ENCODE results near the gene KIAA1217.

KIAA1217 gene

DNA sequence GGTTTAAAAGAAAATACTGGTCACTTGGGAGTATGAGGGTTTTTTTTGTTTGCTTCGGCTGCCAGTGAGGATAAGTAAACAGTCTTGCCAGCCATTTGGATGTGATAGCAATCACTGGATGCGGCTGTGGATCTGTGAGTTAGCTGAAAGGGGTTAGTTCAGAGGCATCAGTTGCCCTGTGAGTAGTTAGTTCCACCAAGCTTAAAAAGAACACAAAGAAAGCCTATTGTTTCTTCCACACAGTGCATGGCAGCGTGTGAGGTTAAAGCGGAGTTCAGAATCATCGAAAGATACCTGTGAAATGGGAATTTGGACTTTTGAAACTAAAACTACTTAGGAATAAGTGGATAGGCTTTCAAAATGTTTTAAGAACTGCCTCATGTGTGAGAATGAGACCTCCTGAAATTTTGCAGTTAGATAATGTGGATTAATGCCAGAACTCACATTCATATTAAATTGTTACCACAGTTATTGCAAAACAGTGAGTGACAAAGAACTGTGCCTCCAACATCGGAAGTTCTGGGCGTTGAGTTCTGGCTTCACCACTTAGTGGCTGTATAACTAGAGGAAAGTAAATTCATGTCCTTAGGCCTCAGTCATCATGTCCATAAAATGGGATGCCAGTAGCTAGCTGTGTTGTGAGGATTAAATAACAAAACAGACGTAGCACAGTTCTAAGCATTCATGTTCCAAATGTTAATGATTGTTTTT, 31.3 kb downstream of the KIAA1217 start:
- no peak for DNase-seq (ENCODE audit: low read depth in 4 of 4, low spot score in 1 of 4)

DNA sequence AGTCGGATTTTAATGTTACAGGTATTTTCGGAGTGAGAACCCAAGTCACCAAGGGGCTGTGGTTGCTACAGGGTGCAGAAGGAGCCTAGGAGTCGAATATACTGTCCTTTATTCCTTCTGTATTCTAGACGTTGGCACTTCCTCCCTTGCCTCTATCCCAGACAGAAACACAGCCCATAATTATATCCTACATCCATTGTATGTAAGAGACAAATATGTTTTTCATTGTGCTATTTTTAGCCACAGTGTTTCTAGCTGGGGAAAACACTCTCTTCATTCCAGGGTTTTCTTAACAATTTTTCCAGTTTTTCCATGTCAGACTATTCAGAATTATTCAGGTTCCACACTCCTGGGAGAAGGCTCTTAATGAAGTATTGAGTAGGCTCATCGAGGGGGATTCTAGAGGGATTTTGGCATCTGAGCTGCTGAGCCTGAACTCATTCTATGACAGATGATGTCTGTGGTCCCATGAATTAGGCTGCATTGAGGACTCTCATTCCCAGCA, 32.6 kb downstream of the KIAA1217 start:
- no peak for DNase-seq (ENCODE audit: low read depth in 4 of 4, low spot score in 1 of 4)

DNA sequence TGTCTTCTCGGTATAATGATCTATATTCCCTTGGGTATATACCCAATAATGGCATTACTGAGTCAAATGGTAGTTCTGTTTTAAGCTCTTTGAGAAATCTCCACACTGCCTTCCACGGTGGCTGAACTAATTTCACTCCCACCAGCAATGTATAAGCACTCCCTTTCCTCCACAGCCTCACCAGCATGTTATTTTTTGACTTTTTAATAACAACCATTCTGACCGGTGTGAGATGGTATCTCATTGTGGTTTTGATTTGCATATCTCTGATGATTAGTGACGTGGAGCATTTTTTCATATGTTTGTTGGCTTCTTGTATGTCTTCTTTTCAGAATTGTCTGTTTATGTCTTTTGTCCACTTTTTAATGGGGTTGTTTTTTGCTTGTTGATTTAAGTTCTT, 33.6 kb downstream of the KIAA1217 start:
- DNase-seq (ENCODE audit: low read depth in 4 of 4, low spot score in 1 of 4), result no peak

DNA sequence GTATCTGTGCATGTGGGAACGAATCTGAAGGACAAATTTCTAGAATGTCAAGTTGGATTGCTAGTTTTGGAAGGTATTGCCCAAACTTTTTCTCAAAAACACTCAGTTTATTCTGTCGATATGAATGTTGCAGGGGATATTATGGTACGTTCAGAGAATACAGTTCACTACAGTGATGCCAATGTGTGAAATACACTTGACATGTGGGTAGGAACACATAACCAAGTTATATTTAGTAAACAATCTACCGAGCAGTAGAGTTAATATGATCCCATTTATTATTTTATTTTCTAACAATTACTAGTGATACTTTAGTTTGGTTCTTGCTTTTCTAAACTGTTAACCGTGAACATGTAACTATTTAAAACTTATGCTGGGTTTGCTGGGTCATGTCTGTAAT, 37.4 kb downstream of the KIAA1217 start:
- no peak for DNase-seq (ENCODE audit: low read depth in 4 of 4, low spot score in 1 of 4)

DNA sequence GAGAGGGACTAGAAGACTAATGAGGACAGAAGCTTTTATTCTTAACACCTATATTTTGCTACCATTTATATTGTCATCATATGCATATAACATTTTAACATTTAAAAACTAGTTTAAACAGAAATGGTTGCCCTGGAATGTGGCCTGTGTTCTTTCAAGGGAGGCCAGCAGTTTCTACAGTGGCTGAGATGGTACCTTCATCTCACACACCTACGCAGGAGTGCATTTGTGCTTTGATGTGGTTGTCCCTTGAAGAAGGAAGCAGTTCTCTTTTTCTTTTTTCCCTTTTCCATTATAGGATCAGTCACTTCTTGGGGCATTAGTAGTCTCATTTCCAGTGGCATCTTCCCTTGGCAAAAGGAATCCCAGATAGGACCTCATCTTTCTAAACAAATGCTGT, 38.9 kb downstream of the KIAA1217 start:
- no peak for DNase-seq (ENCODE audit: low read depth in 4 of 4, low spot score in 1 of 4)

DNA sequence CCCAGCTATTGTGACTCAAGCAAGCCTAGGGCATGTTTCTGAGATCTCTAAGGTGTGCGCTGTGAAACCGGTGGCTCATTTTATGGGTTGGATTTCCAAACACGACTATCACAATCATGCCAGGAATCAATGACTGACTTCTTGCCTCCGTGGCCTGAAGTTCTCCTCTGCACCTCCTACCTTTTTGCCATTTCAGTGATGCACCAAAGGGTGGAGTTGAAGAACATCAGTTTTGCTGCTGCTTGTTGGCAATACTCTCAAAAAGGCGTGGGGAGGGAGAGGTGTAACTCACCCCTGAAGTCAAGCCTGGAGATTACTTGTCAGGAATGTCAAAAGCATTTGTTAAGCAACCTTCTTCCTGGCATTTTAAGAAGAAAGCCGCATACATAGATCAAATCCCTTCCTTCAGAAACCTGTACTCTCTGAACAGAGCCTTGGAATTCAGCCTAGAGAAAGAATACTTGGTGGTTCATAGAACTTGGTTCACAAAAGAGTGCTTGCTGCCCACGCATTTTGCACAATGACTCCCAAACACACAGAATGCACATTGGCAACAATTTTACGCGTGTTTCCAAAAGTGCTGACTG, 41.0 kb downstream of the KIAA1217 start:
- DNase-seq (ENCODE audit: low read depth in 4 of 4, low spot score in 1 of 4), result no peak

DNA sequence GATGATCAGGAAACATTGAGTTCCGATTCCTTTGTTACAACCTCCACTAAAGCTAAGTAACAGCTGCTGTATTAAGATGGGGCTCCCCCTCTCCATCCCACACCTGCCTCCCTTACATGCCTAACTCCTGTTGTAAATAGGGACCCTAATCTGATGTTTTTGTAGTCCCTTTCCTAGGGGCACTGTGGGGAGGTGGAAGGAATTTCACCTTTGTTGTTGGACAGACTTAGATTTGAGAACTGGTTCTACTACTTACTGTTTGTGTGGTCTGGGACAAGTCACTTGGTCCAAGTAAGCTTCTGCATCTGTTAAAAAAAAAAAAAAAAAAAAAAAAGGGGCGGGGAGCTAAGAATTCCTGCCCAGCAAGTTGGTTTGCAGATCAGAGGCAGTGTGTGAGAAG, 42.6 kb downstream of the KIAA1217 start:
- no peak for DNase-seq (ENCODE audit: low read depth in 4 of 4, low spot score in 1 of 4)

DNA sequence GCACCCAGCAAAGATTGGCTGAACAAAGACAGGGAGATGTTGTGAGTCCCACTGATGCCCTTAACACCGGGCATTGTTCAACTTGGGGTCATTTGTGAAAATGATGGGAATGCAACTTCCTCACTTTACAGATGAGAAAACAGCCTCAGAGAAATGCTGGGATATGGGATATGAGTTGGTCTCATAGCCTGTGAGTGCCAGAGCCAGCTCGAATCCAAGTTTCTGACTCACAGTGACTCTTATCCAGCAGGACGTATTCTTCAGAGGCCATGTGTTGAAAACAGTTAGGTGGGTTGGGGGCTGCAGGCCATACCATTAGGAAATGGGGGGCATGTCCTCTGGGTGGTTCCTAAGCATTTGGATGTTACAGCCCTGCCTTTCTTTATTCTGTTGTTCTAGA, 45.2 kb downstream of the KIAA1217 start:
- no peak for DNase-seq (ENCODE audit: low read depth in 4 of 4, low spot score in 1 of 4)

DNA sequence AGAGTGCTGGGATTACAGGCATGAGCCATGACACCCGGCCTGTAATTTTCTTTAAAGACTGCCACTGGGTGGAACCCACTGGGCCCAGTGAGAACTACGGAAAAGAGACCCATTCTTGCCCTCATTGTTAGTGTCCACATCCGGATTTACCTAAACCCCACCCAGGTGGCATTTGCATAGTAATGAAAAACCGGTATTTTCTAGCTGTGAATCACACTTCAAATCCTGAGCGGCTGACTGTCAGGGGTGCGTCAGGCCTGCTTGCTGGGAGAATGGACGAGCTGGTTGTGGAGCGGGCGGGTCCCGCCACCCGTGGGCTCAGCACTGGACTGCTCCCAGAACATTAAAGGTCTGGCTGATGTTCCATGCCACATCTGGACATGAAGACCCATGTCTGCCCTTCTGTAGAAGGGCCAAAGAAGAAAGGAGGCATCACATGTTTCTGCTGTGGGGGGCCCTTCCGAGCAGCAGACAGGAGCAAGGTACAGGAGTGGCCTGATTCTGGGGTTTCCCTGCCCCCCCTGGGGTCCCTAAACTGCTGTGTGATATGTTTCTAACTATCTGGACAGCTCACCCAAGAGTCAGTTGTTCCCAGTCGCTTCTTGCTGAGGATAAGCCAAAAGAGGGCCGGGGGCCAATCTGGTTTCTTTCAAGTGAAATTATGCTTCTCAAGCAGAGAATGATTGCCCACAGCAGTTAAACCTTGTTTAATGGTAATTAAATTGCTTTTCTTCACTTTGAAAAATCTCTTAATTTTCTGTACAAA, 46.4 kb downstream of the KIAA1217 start:
- no peak for DNase-seq (ENCODE audit: low read depth in 4 of 4, low spot score in 1 of 4)

DNA sequence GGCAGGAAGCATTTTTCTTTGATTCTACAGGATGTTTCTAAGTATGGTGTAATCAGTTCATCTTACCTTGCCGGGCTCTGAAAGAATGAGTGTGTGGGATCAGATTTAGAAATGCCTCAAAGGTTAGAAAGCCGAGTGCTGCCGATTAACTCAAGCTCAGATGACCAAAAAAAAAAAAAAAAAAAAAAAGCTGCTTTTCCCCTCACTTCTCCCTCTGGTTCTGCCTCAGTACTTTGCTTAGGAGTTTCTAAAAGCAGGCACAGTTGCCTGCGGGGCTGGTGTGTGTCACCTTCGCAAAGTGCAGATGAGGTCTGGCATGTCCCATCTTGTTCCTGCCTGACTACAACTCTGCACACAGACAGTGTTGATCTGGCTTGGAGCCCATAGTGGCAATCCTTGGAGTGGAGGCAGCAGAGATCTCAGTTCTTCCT, 47.0 kb downstream of the KIAA1217 start:
- no peak for DNase-seq (ENCODE audit: low read depth in 4 of 4, low spot score in 1 of 4)

DNA sequence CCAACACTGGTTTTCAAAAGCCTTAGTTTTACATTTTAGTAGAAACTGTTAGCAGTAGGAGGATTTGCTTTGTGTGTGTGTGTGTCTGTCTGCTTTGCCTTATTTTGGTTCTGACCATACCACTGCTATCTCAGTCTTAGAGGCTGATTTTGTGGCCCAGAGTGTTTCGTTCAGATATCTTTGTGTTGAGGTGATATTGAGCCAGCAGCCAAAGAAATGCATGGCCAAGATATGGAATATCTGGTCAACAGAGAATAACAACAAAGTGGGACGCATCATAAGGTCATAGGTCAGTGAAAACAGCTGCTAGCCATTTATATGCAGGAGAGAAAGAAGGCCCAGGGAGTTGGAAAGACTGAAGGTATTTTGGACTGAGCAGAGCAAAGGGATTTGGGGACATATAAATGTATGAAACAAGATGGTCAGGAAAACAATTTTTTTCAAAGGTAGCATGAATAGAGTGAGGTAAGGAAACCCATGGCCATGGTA, 47.7 kb downstream of the KIAA1217 start:
- DNase-seq (ENCODE audit: low read depth in 4 of 4, low spot score in 1 of 4), result no peak

DNA sequence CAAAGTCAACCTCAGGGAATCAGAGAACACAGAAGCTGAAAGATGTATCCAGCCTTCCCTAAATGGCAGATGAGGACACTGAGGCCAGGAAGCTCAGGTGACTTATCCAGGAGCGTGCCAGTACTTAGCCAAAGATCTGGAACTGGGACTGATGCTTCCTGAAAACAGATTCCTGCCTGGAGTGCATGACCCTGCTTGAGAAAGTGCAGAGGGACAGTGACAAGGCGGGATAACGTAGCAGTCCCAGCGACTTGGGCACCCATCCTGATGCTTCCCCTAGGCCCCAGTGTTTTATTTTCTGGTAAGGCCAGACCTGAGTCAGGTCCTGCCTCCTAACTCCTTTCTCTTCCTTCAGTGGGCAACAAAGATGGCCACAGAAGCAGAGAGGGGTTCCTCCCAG, 48.6 kb downstream of the KIAA1217 start:
- DNase-seq (ENCODE audit: low read depth in 4 of 4, low spot score in 1 of 4), result no peak

DNA sequence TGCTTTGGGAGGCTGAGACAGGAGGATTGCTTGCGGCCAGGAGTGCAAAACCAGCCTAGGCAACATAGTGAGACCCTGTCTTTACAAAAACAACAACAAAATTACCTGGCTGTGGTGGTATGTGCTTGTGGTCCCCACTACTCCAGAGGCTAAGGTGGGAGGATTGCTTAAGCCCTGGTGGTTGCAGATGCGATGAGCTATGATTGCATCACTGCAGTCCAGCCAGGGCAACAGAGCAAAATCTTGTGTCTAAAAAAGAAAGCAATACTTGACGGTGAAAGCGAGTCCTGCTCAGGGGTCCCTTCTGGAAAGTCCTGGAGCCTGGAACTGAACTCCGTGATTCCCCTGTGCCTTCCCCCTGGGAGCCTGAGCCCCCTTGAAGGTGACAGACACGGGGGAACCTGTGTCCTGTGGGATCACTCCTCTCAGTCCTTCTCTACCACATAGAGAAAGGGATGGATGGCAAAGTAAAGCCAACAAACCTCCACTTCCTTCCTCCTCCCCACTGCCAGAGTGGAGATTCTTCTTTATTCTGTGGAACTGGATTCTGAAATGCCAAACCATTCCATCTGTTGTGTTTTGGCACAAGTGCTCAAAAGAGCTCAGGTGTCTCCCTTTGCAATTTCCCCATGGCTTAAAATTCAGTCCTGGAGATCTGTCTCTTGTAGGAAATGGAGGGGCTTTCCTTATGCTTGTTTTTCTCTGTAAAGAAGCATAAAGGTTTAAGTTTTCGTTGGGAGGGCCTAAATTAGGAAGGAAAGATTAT, 50.6 kb downstream of the KIAA1217 start:
- no peak for DNase-seq (ENCODE audit: low read depth in 4 of 4, low spot score in 1 of 4)

DNA sequence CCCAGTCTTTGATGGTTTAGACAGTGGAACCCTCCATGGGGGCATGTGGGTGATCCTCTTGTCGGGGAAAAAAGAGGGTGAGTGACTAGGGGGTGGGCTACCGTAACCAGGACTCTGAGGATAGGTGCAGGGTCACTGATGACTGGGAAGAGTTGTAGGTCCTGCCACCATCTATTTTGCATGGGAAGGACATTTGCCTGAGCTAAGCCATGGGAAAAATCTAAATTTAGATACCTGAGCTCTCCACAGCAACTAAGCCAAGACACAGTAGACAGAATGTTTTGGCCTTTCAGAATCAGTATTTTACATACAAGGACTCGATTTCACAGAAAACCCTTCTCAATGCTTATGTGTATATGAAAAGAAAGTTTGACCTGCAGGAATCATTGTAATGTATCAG, 52.7 kb downstream of the KIAA1217 start:
- DNase-seq (ENCODE audit: low read depth in 4 of 4, low spot score in 1 of 4), result no peak

DNA sequence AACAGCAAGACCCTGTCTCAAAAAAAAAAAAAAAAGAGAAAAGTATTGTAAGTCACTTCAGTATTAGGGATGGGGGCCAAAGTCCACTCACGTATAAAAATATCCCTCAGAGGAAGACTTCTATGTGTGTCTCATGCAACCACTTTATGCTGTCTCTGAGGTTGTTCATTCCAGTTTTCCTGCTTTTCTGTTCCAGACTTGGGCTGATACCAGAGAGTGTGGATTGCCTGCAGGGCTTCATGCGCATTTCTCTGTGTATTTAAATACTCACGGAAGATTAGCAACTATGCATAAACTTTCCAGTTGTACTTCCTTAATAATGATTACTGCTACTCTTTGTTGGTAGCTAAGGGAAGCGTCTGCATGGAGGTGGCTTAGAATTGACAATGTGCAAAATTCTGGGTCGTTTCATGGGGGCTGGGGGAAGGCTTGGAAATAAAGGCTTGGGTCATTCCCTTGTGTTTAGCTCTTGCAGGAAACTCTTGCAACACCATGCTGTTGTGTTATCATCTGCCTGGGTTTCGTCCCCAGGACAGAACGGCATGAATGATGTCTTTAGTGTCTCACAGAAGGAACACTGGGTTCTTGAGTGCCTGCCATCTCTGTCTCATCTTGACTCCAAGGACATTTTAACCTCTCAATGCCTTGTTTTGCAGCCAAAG, 54.1 kb downstream of the KIAA1217 start:
- no peak for DNase-seq (ENCODE audit: low read depth in 4 of 4, low spot score in 1 of 4)

DNA sequence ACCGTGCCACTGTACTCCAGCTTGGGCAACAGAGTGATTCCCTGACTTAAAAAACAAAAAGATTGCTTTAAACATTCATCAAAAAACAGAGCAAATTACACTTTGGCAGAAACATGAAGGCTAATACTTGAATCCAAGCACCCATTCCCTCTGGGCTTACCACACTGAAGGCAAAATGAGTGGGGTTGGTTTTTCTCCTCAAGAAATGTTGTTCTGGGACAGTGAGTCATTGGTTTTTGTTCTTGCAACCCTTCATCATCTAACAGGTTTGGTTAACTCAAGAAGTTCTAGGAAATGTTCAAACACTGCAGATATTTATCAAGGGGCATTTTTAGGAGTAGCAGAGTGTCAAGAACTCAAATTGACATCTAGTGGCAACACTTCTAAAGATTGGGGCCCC, 60.5 kb downstream of the KIAA1217 start:
- no peak for DNase-seq (ENCODE audit: low read depth in 4 of 4, low spot score in 1 of 4)

DNA sequence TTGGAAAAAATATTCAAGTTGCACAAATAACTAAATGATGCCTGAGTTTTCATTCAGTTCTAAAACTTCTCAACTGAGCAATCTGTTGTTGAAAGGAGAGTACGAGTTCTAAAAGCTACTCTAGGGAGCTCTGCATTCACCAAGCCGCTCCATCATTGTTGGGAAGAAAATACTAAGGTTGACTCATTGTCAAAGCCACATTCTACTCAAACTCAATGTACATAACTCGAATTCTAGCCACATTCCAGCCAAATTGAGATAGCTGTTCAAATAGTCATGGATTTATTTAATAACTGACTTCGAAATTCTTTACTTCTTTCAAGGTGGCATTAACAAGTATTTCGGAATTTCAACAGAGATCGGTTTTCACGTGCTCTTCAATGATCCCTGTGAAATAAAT, 63.4 kb downstream of the KIAA1217 start:
- DNase-seq (ENCODE audit: low read depth in 4 of 4, low spot score in 1 of 4), result no peak

DNA sequence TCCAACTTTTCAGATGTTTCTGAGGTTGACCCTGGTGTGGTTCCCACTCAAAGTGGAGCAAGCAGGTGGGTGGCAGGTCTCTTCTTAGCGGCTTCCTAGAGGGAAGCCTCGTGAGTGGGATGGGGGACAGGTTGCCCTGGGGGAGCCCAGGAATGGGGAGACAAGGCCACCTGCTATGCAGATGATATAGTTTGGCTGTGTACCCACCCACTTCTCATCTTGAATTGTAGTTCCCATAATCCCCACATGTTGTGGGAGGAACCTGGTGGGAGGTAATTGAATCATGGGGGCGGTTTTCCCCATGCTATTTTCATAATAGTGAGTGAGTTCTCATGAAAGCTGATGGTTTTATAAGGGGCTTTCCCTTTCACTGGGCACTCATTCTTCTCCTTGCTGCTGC, 68.3 kb downstream of the KIAA1217 start:
- DNase-seq (ENCODE audit: low read depth in 4 of 4, low spot score in 1 of 4), result no peak

DNA sequence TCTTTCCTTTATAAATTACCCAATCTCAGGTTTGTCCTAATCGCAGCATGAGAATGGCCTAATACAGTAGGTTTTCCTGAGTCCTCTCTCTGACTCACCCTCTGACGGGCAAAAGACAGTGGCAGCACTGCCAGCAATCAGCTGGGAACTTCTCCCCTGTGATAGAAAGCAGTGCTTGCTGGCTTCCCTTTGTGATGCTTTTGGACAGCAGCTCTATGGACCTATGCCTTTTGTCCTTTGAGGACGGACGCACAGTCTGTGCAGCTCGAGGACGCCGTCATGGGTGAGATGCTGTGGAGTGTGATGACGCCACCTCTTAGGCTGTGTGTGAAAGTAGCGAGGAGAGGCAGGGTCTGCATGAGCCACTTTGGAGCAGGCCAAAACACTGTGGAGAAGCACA, 68.8 kb downstream of the KIAA1217 start:
- DNase-seq (ENCODE audit: low read depth in 4 of 4, low spot score in 1 of 4), result no peak

DNA sequence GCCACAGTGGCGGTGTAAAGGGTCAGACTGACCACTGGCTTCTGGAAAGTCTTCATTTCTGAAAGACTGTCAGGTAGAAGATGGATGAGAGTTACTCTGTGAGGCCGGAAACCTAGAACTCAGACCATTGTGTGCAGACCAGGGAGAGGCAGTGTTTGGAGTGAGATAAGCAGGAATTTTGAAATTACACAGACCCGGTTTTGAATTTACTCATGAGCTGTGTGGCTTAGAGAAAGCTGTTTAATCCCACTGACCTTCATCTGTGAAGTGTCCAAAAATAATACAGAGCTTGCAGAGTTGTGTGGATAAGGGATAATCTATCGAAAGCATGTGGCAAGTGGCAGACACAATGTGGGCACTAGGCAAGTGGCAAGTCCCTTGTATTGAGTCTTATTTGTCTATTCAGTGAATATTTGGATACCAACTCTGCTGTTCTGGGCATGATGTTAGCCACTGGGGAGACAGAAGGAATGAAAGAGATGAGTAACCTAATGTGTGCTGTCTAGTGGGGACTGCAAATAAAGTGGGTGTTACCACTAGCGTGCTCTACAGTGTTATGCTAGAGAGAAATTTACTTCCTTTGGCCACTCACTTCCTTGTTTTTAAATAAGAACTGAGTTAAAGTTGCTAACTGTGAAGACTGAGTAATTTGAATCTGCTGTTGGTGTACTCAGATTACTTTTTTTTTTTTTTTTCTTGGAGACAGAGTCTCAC, 69.4 kb downstream of the KIAA1217 start:
- DNase-seq (ENCODE audit: low read depth in 4 of 4, low spot score in 1 of 4), result no peak

All from stimulated activated CD4-positive, alpha-beta T cell treated with anti-CD3 and anti-CD28 coated beads, Interleukin-1b, Interleukin-23, amount 100 ng/mL, for 24 hours (primary cell).